GM23338 (cell line): ENCODE results near the gene RAB22A.

ENCODE experiments used
- EZH2phosphoT487 ChIP-seq: fragments of 200-600 bp; sonication (generic); IDR thresholded peaks from one replicate; pipeline ENCODE4 v1.8.1; 2018; ENCODE audit warnings: antibody characterized with exemption; ENCODE audit not compliant: unreplicated experiment
- POLR2AphosphoS5 ChIP-seq: IDR thresholded peaks from 2 replicates; pipeline ENCODE4 v1.6.1; 2016; ENCODE audit warnings: antibody characterized with exemption, low read depth
- ZNF331 ChIP-seq: fragments of 250-450 bp; sonication (Bioruptor Pico); IDR thresholded peaks from 2 replicates; pipeline ENCODE4 v1.5.0; 2020; ENCODE audit warnings: low read depth, mild to moderate bottlenecking, moderate library complexity
- TF ChIP-seq, protein P1 (sequence below), 2 experiments: fragments of 200-600 bp in 1 of 2; sonication (generic) in 1 of 2; conservative IDR thresholded peaks; 2 replicates each; pipeline versions ENCODE4 v1.5.1 to v1.6.1; 2016 to 2017; ENCODE audit warnings: antibody characterized with exemption in 2 of 2, low read depth in 2 of 2, mild to moderate bottlenecking in 2 of 2, moderate library complexity in 1 of 2

DNA sequence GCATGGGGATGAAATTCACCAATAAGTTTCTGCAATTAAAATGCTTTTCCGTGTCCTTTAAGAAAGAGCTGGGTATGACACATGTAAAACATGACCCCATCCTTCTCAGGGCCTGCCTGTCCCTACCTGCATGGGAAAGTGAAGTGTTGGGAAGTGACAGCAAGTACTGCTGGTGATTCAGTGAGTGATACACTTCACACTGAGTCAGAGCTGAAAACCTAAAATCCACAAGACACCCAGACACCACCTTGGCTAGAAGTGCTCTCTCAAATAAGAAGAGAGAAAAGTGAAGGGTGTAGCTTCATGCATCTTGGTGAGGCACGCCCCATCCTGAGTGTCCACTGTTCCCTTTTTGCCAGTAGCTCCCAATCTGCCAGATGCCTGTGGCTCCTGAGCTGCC, 3.3 kb downstream of the RAB22A start:
- TF ChIP-seq EZH2phosphoT487 (no peak), POLR2AphosphoS5 (no peak), ZNF331 (CRISPR knock-in tag) (no peak)
- TF ChIP-seq, protein P1, sequence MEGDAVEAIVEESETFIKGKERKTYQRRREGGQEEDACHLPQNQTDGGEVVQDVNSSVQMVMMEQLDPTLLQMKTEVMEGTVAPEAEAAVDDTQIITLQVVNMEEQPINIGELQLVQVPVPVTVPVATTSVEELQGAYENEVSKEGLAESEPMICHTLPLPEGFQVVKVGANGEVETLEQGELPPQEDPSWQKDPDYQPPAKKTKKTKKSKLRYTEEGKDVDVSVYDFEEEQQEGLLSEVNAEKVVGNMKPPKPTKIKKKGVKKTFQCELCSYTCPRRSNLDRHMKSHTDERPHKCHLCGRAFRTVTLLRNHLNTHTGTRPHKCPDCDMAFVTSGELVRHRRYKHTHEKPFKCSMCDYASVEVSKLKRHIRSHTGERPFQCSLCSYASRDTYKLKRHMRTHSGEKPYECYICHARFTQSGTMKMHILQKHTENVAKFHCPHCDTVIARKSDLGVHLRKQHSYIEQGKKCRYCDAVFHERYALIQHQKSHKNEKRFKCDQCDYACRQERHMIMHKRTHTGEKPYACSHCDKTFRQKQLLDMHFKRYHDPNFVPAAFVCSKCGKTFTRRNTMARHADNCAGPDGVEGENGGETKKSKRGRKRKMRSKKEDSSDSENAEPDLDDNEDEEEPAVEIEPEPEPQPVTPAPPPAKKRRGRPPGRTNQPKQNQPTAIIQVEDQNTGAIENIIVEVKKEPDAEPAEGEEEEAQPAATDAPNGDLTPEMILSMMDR (conservative IDR thresholded peaks at IDR 0.05; ENCODE audit: low read depth in 2 of 2) = no peak
